T-helper 9 cell (primary cell): Measurements from ENCODE around the gene IRS2.
A peak's percentile ranks its signal among the peaks of the same experiment; 100 is the strongest.
"Not testable (repeated sequence)": the region's sequence is repeated elsewhere in the genome, so short reads cannot be mapped to it uniquely, and the experiment has no call there.

ENCODE experiments used
- DNase-seq: peaks from one replicate; pipeline ENCODE4 v3.0.0-alpha.2; 2020
- total RNA-seq, 2 donors: gene quantifications; one replicate each; lab custom pipeline; 2026; lab: John Stamatoyannopoulos, UW

Gene IRS2
- total RNA-seq = 48.9 to 705 reads per million in 2 donors

GRCh38 chr13:109786457-109787134, at the start of gene IRS2:
TSS of gene IRS2 (minus strand) at chr13:109786583. CDS start at chr13:109786053, 530 bp downstream.
- peak; percentile 93 for DNase-seq

- no peak for DNase-seq
These were observed 48.8 kb upstream of the IRS2 start for GRCh38 chr13:109834973-109835720.

- no peak for DNase-seq
These were observed 47.6 kb upstream of the IRS2 start for GRCh38 chr13:109833940-109834339.

- no peak for DNase-seq
These were observed 46.7 kb upstream of the IRS2 start for GRCh38 chr13:109833071-109833470.

- DNase-seq = not testable (repeated sequence)
These were observed 42.4 kb upstream of the IRS2 start for GRCh38 chr13:109828591-109829316.

GRCh38 chr13:109823201-109823600, 36.8 kb upstream of the IRS2 start:
- not testable (repeated sequence) for DNase-seq

- no peak for DNase-seq
These were observed 34.7 kb upstream of the IRS2 start for GRCh38 chr13:109821103-109821502.

GRCh38 chr13:109819874-109820273, 33.5 kb upstream of the IRS2 start:
- no peak for DNase-seq

GRCh38 chr13:109818886-109819285, 32.5 kb upstream of the IRS2 start:
- DNase-seq = no peak

- no peak for DNase-seq
These were observed 31.5 kb upstream of the IRS2 start for GRCh38 chr13:109817591-109818535.

GRCh38 chr13:109816808-109817203, 30.4 kb upstream of the IRS2 start:
- no peak for DNase-seq

GRCh38 chr13:109816112-109816807, 29.9 kb upstream of the IRS2 start:
- no peak for DNase-seq

- no peak for DNase-seq
These were observed 29.3 kb upstream of the IRS2 start for GRCh38 chr13:109815651-109816050.

- no peak for DNase-seq
These were observed 27.3 kb upstream of the IRS2 start for GRCh38 chr13:109813663-109814062.

- DNase-seq = no peak
These were observed 26.0 kb upstream of the IRS2 start for GRCh38 chr13:109812382-109812781.

- DNase-seq = no peak
These were observed 24.6 kb upstream of the IRS2 start for GRCh38 chr13:109810761-109811510.

GRCh38 chr13:109809216-109809932, 23.0 kb upstream of the IRS2 start:
- DNase-seq = no peak

GRCh38 chr13:109807345-109807744, 21.0 kb upstream of the IRS2 start:
- DNase-seq = no peak

GRCh38 chr13:109804654-109805053, 18.3 kb upstream of the IRS2 start:
- DNase-seq = no peak

- DNase-seq = no peak
These were observed 17.4 kb upstream of the IRS2 start for GRCh38 chr13:109803825-109804224.
